Measurements from ENCODE around the gene WDR82. TPM values are rescaled to one million over a fixed set of nuclear protein-coding genes. Genes with fewer than 3 reads are reported as not detected.

WDR82 gene
- total and polyA plus RNA-seq, 9 of the 15 experiments (the other 6 are each of a cell fraction or from before 2014, with no cell fraction given) = 6.4 to 62.9 (median 37.1) TPM

DNA sequence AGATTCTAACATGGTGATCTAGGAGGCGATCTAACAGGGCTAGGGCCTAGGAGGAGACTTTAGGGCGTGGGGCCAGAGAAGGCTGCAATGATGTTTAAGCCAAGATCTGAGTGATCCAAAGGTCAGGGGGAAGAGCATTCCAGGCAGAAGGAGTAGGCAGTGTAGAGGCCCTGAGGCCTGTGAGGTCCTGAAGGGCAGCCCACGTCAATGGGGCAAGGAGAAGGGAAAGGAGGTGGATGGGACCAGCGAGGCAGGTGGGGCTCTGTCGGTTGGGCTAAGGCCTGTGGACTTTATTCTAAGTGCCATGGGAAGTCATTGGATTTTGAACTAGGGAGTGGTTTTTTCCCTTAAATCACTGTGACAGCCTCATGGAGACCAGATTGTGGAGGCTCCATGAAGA lies 27.5 kb upstream of the WDR82 start:
- Histone ChIP-seq H3K9ac (ENCODE audit: insufficient read depth in 1 of 2, low read depth in 2 of 2, low read length in 2 of 2) (no peak overlapping the region; a peak in 1 of 4 replicates), H3K79me2 (ENCODE audit: control insufficient read depth, insufficient read depth, low read length) (no peaks in the 10 kb centered on the region), H3K27me3 (ENCODE audit: control insufficient read depth in 2 of 2, insufficient read depth in 2 of 2, low read length in 2 of 2) (no peaks in the 10 kb centered on the region), H3K9me1 (ENCODE audit: control insufficient read depth, insufficient read depth, low read length) (no peaks in the 10 kb centered on the region), H3K9me3 (replicated peaks; ENCODE audit: control insufficient read depth, insufficient read depth, low read depth, low read length) (no peaks in the 10 kb centered on the region), H3K36me3 (ENCODE audit: control insufficient read depth, insufficient read depth, low read length) (no peaks in the 10 kb centered on the region), H3K4me3 (no peak overlapping the region), H3K4me2 (ENCODE audit: insufficient read depth, low read length) (no peak overlapping the region), H3K4me1 (replicated peaks in 1 of 2; ENCODE audit: control insufficient read depth in 2 of 2, insufficient read depth in 2 of 2, low read length in 2 of 2) (peaks cover 11 to 31% of the 10 kb centered on the region in 2 experiments), H2AFZ (ENCODE audit: low read depth, low read length) (no peak overlapping the region), H3K27ac (ENCODE audit: extremely low read depth, low read depth, low read length) (no peak overlapping the region), H4K20me1 (replicated peaks; ENCODE audit: control insufficient read depth, insufficient read depth, low read length) (no peaks in the 10 kb centered on the region)
- no peak for TF ChIP-seq ETV5 (CRISPR knock-in tag; IDR thresholded peaks at IDR 0.05; ENCODE audit: low read depth)
- no peak for TF ChIP-seq ZFP30 (CRISPR knock-in tag; IDR thresholded peaks at IDR 0.05; ENCODE audit: borderline replicate concordance)
- no peak for TF ChIP-seq SRSF9 (IDR thresholded peaks at IDR 0.05; ENCODE audit: borderline replicate concordance, low read depth, low read length)
- no peak for TF ChIP-seq ZNF347 (CRISPR knock-in tag; IDR thresholded peaks at IDR 0.05; ENCODE audit: low read depth)
- TF ChIP-seq NFE2 (IDR thresholded peaks at IDR 0.05; ENCODE audit: low read depth) = no peak
- TF ChIP-seq ZNF263 (CRISPR knock-in tag; IDR thresholded peaks at IDR 0.05; ENCODE audit: borderline replicate concordance) = no peak
- no peak for TF ChIP-seq ZNF444 (CRISPR knock-in tag; IDR thresholded peaks at IDR 0.05)
- TF ChIP-seq, protein P1, sequence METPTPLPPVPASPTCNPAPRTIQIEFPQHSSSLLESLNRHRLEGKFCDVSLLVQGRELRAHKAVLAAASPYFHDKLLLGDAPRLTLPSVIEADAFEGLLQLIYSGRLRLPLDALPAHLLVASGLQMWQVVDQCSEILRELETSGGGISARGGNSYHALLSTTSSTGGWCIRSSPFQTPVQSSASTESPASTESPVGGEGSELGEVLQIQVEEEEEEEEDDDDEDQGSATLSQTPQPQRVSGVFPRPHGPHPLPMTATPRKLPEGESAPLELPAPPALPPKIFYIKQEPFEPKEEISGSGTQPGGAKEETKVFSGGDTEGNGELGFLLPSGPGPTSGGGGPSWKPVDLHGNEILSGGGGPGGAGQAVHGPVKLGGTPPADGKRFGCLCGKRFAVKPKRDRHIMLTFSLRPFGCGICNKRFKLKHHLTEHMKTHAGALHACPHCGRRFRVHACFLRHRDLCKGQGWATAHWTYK (CRISPR knock-in tag; IDR thresholded peaks at IDR 0.05) = no peak
- no peak for TF ChIP-seq PTBP1 (IDR thresholded peaks at IDR 0.05; ENCODE audit: low read depth, low read length)
- TF ChIP-seq, protein P2, sequence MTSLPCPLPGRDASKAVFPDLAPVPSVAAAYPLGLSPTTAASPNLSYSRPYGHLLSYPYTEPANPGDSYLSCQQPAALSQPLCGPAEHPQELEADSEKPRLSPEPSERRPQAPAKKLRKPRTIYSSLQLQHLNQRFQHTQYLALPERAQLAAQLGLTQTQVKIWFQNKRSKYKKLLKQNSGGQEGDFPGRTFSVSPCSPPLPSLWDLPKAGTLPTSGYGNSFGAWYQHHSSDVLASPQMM (CRISPR knock-in tag; IDR thresholded peaks at IDR 0.05) = no peak
- no peak for TF ChIP-seq NFYB (IDR thresholded peaks at IDR 0.05; ENCODE audit: extremely low read depth, insufficient read length)
- TF ChIP-seq HNRNPH1 (optimal IDR thresholded peaks at IDR 0.05; ENCODE audit: low read depth, low read length) = no peak
- no peak for TF ChIP-seq CREB1 (IDR thresholded peaks at IDR 0.05)
- TF ChIP-seq CREB1 (CRISPR knock-in tag; IDR thresholded peaks at IDR 0.05) = no peak
- TF ChIP-seq RAD51 (IDR thresholded peaks at IDR 0.05; ENCODE audit: borderline replicate concordance, low read depth) = no peak
- TF ChIP-seq, protein P3, sequence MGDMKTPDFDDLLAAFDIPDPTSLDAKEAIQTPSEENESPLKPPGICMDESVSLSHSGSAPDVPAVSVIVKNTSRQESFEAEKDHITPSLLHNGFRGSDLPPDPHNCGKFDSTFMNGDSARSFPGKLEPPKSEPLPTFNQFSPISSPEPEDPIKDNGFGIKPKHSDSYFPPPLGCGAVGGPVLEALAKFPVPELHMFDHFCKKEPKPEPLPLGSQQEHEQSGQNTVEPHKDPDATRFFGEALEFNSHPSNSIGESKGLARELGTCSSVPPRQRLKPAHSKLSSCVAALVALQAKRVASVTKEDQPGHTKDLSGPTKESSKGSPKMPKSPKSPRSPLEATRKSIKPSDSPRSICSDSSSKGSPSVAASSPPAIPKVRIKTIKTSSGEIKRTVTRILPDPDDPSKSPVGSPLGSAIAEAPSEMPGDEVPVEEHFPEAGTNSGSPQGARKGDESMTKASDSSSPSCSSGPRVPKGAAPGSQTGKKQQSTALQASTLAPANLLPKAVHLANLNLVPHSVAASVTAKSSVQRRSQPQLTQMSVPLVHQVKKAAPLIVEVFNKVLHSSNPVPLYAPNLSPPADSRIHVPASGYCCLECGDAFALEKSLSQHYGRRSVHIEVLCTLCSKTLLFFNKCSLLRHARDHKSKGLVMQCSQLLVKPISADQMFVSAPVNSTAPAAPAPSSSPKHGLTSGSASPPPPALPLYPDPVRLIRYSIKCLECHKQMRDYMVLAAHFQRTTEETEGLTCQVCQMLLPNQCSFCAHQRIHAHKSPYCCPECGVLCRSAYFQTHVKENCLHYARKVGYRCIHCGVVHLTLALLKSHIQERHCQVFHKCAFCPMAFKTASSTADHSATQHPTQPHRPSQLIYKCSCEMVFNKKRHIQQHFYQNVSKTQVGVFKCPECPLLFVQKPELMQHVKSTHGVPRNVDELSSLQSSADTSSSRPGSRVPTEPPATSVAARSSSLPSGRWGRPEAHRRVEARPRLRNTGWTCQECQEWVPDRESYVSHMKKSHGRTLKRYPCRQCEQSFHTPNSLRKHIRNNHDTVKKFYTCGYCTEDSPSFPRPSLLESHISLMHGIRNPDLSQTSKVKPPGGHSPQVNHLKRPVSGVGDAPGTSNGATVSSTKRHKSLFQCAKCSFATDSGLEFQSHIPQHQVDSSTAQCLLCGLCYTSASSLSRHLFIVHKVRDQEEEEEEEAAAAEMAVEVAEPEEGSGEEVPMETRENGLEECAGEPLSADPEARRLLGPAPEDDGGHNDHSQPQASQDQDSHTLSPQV (IDR thresholded peaks at IDR 0.05) = no peak
- TF ChIP-seq TCFL5 (CRISPR knock-in tag; conservative IDR thresholded peaks at IDR 0.05) = no peak
- no peak for TF ChIP-seq KHSRP (IDR thresholded peaks at IDR 0.05)
- no TSS peak for BruUV-seq (replicated peaks)
- in situ Hi-C loops (cut with MboI) (no loop called here), intact Hi-C loops (cut with micrococcal nuclease) (no loop called here)
- POLR2A ChIA-PET = no interaction called here
- CTCF ChIA-PET (ENCODE audit: low intra/inter-chr PET ratio) = no interaction called here
- FAIRE-seq = no peak
- WGBS (ENCODE audit: insufficient coverage, low coverage, missing lambda C conversion rate) = 74% methylated on average over 4 of the region's 5 CpGs
- no peak for ATAC-seq
- DNase-seq (ENCODE audit: extremely low read depth in 1 of 4, low spot score in 3 of 4) = no peak
